Brain microvascular endothelial cell (primary cell): ENCODE data around the gene AP5Z1.

Source experiments
- DNase-seq: peaks from one replicate; pipeline ENCODE4 v3.0.0-alpha.2; 2020
- H3K27ac ChIP-seq: fragments of 250-450 bp; sonication (Bioruptor Pico); 2 replicates; pipeline ENCODE4 v1.5.1; 2020; ENCODE audit warnings: mild to moderate bottlenecking, moderate library complexity
- H3K27me3 ChIP-seq: fragments of 250-450 bp; sonication (Bioruptor Pico); replicated peaks from 2 replicates; pipeline ENCODE4 v1.5.1; 2020; ENCODE audit warnings: mild to moderate bottlenecking
- H3K36me3 ChIP-seq: fragments of 250-450 bp; sonication (Bioruptor Pico); replicated peaks from 2 replicates; pipeline ENCODE4 v1.5.1; 2020; ENCODE audit warnings: mild to moderate bottlenecking
- H3K4me3 ChIP-seq: 2 replicates; pipeline ENCODE4 v1.5.1; 2011; ENCODE audit warnings: low read depth, mild to moderate bottlenecking, control low read depth, low read length, moderate library complexity
- CTCF ChIP-seq: IDR thresholded peaks from 2 replicates; pipeline ENCODE4 v1.5.1; 2011; ENCODE audit warnings: low read depth, mild to moderate bottlenecking, moderate library complexity, low read length, control low read depth, inconsistent platforms; ENCODE audit errors: missing control alignments
- in situ Hi-C: cut with HindIII; loops from 2 replicates; pipeline ENCODE4 v1.10.0; 2017; ENCODE audit warnings: low sequenced_read_pairs, low pct_ligation_motif_present

The AP5Z1 gene

DNA sequence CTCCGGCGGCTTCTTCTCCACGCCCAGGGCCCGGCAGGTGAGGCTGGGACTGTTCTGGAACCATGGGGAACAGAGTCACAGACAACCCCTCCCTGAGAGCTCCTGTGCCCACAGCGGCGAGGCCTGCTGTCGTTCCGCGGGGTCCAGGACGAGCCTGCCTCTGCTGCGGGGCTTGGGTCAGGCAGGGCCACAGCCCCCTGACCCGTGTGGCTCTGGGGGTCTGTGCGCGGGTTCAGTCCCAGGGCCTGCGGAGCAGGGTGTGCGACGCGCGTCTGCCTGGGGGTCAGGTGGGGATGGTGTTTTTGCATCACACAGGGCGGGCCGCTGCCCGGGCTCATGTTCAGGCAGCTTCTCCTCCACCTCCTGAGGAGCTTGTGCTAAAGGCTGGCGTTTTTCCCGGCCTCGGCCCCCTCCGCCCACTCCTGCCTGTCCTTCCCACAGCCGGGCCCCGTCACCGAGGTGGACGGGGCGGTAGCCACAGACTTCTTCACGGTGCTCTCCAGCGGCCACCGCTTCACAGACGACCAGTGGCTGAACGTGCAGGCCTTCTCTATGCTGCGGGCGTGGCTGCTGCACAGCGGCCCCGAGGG is 8.4 kb downstream of the AP5Z1 start:
- H3K27ac ChIP-seq: no peak overlapping the region
- H3K27me3 ChIP-seq: no peaks in the 10 kb centered on the region
- peaks cover 77% of the 10 kb centered on the region for H3K36me3 ChIP-seq
- no peak for DNase-seq
- no peak for TF ChIP-seq CTCF
- in situ Hi-C loops: no loop called here
- H3K4me3 ChIP-seq: no peak overlapping the region

GRCh38 chr7:4784799-4785198 is 9.4 kb downstream of the AP5Z1 start:
- in situ Hi-C loops: no loop called here
- Histone ChIP-seq H3K36me3 (peaks cover 85% of the 10 kb centered on the region), H3K27me3 (no peaks in the 10 kb centered on the region)

DNA sequence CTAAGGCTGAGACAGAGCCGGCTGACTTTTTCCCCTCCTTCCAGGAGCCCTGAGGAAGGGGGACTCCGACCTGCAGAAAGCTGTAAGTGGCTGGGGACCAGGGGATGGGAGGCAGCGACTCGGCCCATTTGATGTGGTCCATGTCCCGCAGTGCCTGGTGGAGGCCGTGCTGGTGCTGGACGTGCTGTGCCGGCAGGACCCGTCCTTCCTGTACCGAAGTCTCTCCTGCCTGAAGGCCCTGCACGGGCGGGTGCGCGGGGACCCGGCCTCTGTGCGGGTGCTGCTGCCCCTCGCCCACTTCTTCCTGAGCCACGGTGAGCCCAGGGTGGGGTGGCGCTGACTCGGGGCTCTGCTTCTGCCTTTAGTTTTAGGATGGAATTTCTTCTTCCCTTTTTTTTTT is 9.9 kb downstream of the AP5Z1 start:
- H3K4me3 ChIP-seq: no peak overlapping the region
- DNase-seq: no peak
- H3K27ac ChIP-seq: no peak overlapping the region
- in situ Hi-C loops: no loop called here
- no peak for TF ChIP-seq CTCF
- H3K36me3 ChIP-seq: peaks cover 87% of the 10 kb centered on the region
- H3K27me3 ChIP-seq: no peaks in the 10 kb centered on the region

More at GRCh38 chr7:4784799-4785198, 9.4 kb downstream of the AP5Z1 start:
- DNase-seq: no peak
- Histone ChIP-seq H3K27ac (no peak overlapping the region), H3K4me3 (no peak overlapping the region)
- no peak for TF ChIP-seq CTCF

DNA sequence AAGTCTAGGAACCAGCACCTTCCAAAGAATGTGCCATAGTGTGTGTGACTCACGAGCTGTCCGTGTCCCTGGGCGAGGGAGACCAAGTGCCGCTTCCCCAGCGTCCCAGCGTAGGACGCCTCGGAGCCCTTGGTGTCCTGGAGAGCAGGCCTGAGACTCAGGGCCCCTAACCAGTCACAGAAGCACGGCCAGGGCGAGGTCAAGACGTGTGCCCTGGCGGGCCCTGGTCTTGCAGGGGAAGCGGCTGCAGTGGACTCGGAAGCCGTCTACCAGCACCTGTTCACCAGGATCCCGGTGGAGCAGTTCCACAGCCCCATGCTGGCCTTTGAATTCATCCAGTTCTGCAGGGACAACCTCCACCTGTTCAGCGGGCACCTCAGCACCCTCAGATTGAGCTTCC is 10.6 kb downstream of the AP5Z1 start:
- H3K36me3 ChIP-seq: peaks cover 92% of the 10 kb centered on the region
- no peaks in the 10 kb centered on the region for H3K27me3 ChIP-seq
- no peak for TF ChIP-seq CTCF
- no peak overlapping the region for H3K27ac ChIP-seq
- in situ Hi-C loops: no loop called here
- DNase-seq: no peak
- H3K4me3 ChIP-seq: no peak overlapping the region

GRCh38 chr7:4787541-4787940 is 12.1 kb downstream of the AP5Z1 start:
- in situ Hi-C loops: no loop called here
- H3K27ac ChIP-seq: no peak overlapping the region
- TF ChIP-seq CTCF: no peak
- DNase-seq: no peak
- no peak overlapping the region for H3K4me3 ChIP-seq
- H3K36me3 ChIP-seq: peaks cover 87% of the 10 kb centered on the region
- H3K27me3 ChIP-seq: no peaks in the 10 kb centered on the region
